Stomach (tissue), 9 donors: ENCODE data around the gene PDIK1L. TPM values are rescaled to one million over a fixed set of nuclear protein-coding genes. Genes with fewer than 3 reads are reported as not detected.

ENCODE experiments used
- DNase-seq, 2 donors: peaks; one replicate each; pipeline versions ENCODE4 v3.0.0 to v3.0.0-alpha.2; 2013 to 2019
- H3K27ac ChIP-seq, 5 donors: fragments of 200-600 bp in 4 of 5; sonication (generic) in 4 of 5; one replicate each; pipeline ENCODE4 v1.5.1; 2013 to 2019; ENCODE audit warnings: mild to moderate bottlenecking in 1 of 5, moderate library complexity in 1 of 5
- H3K27me3 ChIP-seq, 3 donors: fragments of 200-600 bp; sonication (generic); one replicate each; pipeline ENCODE4 v1.5.1; 2017 to 2019; ENCODE audit warnings: mixed run types in 1 of 3
- H3K36me3 ChIP-seq, 4 donors: fragments of 200-600 bp; sonication (generic); 1 replicate in 3 of 4; 2 replicates in 1 of 4; pipeline ENCODE4 v1.5.1; 2016 to 2019
- H3K4me1 ChIP-seq, 4 donors: fragments of 200-600 bp; sonication (generic); one replicate each; pipeline ENCODE4 v1.5.1; 2016 to 2019
- H3K4me3 ChIP-seq, 4 donors: fragments of 200-600 bp; sonication (generic) in 3 of 4; one replicate each; pipeline ENCODE4 v1.5.1; 2016 to 2019; ENCODE audit warnings: mild to moderate bottlenecking in 1 of 4
- H3K9me3 ChIP-seq, 4 donors: fragments of 200-600 bp; sonication (generic); one replicate each; pipeline ENCODE4 v1.5.1; 2016 to 2019
- EP300 ChIP-seq: sonication (generic); formaldehyde crosslinking; IDR thresholded peaks from one replicate; pipeline ENCODE4 v1.6.1; 2017; ENCODE audit warnings: antibody characterized with exemption
- POLR2A ChIP-seq, 4 donors: fragments of 450-650 bp; IDR thresholded peaks; one replicate each; pipeline ENCODE4 v1.6.1; 2016; ENCODE audit warnings: antibody characterized with exemption in 4 of 4, control low read depth in 2 of 4, mild to moderate bottlenecking in 1 of 4, moderate library complexity in 1 of 4
- POLR2AphosphoS5 ChIP-seq, 3 donors: sonication (generic); formaldehyde crosslinking; IDR thresholded peaks; one replicate each; pipeline ENCODE4 v1.6.1; 2016; ENCODE audit warnings: antibody characterized with exemption in 3 of 3
- WGBS, 5 donors: extraction: QIAGEN DNeasy Blood & Tissue Kit in 3 of 5; methylation state at CpG; one replicate each; pipeline versions ENCODE4 v1.1.5 to v1.1.7; 2013 to 2018; 5-methylcytosine and 5-hydroxymethylcytosine counted together
- intact Hi-C: fragments of 100-400 bp; cut with DNase I; formaldehyde crosslinking; loops from one replicate; pipeline ENCODE4 v1.15.1; 2023; ENCODE audit warnings: low total_unique reads
- polyA plus RNA-seq, 3 donors: library from polyadenylated mRNA; stranded (reverse); fragments of 200-250 nt; gene quantifications; one replicate each; pipeline ENCODE4 v1.2.3, GENCODE V29; 2013
- total RNA-seq, 5 donors: library from RNA; depleted of rRNA; stranded (reverse); fragments of >200 nt; gene quantifications; one replicate each; pipeline versions ENCODE4 v1.1.0 to v1.2.3, GENCODE V29; 2014 to 2016
- TF ChIP-seq, protein P1 (sequence below), 7 experiments: fragments of 450-650 bp in 4 of 7; fragments of 200-600 bp in 3 of 7; sonication (generic) in 3 of 7; IDR thresholded peaks; one replicate each; pipeline ENCODE4 v1.5.1; 2016 to 2019; ENCODE audit warnings: antibody characterized with exemption in 7 of 7, control low read depth in 2 of 7, mild to moderate bottlenecking in 1 of 7
- donor health status: healthy with polysubstance abuse.
- donor health status: Bipolar disorder and iron deficiency.
- donor health status: healthy.

PDIK1L gene
- total and polyA plus RNA-seq, 8 donors: 1.8 to 33.8 (median 3.7) TPM

DNA sequence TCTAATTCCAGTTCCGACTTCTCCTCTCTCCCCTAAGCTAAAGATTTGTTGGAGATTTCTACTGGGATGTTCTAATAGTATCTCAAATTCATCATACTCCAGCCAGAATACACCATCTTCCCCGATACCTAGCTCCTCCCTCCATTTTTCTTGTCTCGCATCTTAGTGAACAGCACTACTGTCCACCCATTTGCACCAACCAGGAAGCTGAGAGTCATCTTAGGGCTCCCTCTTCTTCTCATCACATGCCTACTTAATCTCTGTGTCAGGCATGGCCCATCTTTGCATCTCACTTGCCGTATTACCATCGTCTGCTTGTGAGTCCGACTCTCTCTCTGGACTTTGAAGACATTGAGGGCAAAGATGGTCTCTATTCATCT, 40.7 kb upstream of the PDIK1L start:
- Histone ChIP-seq H3K27me3 (peaks cover 0 to 34% (median 10%) of the 10 kb centered on the region in 3 donors), H3K9me3 (no peaks in the 10 kb centered on the region), H3K27ac (no peak overlapping the region), H3K4me1 (peaks cover 7 to 29% (median 19%) of the 10 kb centered on the region in 4 donors), H3K36me3 (no peaks in the 10 kb centered on the region), H3K4me3 (no peak overlapping the region)
- 89 to 97% (median 93%) methylated on average over 6 of the region's 6 CpGs for WGBS, 5 donors
- intact Hi-C loops: no loop called here
- DNase-seq: no peak
- TF ChIP-seq POLR2AphosphoS5 (IDR thresholded peaks at IDR 0.05) (no peak), EP300 (no peak), POLR2A (IDR thresholded peaks at IDR 0.05) (no peak)
- TF ChIP-seq, protein P1, sequence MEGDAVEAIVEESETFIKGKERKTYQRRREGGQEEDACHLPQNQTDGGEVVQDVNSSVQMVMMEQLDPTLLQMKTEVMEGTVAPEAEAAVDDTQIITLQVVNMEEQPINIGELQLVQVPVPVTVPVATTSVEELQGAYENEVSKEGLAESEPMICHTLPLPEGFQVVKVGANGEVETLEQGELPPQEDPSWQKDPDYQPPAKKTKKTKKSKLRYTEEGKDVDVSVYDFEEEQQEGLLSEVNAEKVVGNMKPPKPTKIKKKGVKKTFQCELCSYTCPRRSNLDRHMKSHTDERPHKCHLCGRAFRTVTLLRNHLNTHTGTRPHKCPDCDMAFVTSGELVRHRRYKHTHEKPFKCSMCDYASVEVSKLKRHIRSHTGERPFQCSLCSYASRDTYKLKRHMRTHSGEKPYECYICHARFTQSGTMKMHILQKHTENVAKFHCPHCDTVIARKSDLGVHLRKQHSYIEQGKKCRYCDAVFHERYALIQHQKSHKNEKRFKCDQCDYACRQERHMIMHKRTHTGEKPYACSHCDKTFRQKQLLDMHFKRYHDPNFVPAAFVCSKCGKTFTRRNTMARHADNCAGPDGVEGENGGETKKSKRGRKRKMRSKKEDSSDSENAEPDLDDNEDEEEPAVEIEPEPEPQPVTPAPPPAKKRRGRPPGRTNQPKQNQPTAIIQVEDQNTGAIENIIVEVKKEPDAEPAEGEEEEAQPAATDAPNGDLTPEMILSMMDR (IDR thresholded peaks at IDR 0.05): no peak

GRCh38 chr1:26072305-26072704, 39.3 kb upstream of the PDIK1L start:
- intact Hi-C loops: no loop called here
- TF ChIP-seq, protein P1 (IDR thresholded peaks at IDR 0.05): no peak
- no peak for TF ChIP-seq POLR2A (IDR thresholded peaks at IDR 0.05)
- TF ChIP-seq POLR2AphosphoS5 (IDR thresholded peaks at IDR 0.05): no peak
- no peak for TF ChIP-seq EP300
- 18 to 38% (median 34%) methylated on average over 6 of the region's 6 CpGs for WGBS, 5 donors
- Histone ChIP-seq H3K36me3 (no peaks in the 10 kb centered on the region), H3K4me3 (no peak overlapping the region), H3K27me3 (peaks cover 0 to 29% (median 10%) of the 10 kb centered on the region in 3 donors), H3K4me1 (peaks cover 3 to 23% (median 14%) of the 10 kb centered on the region in 4 donors), H3K9me3 (no peaks in the 10 kb centered on the region), H3K27ac (no peak overlapping the region)
- peak in 1 of 2 donors; percentile 70 for DNase-seq

DNA sequence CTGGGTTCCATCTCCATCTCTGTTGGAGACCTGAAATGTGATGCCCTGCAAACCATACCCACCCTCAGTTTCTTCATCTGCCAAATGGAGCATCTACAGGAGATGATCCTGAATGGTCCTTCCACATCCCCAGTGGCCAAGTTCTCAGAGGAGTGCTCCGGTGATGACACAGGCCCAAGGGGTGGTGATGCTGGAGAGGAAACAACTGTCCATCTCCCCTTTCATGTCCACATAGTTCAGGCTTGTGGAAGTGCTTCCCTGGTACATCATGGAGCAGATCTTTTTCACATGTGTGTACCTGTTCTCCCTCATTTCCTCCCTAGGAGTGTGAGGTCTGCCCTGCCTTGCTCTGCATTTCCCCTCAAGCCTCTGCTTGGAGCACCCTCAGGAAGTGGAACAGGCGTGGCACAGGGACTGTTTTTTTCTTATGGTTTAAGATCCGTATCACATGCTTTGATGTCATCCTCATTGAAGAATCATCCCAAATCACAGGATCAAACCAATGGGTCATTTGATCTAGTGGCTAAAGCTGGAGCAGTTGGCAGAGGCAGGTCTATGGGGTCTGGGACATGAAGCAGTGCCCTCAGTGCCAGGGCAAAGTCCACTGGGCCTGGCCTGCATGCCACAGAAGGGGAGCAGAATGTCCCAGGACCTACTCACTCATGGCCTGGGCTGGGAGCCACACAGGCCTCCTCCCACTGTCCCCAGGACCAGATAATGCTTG, 36.0 kb upstream of the PDIK1L start:
- intact Hi-C loops: no loop called here
- DNase-seq: peak in 1 of 2 donors; percentile 42
- WGBS, 5 donors: 57 to 78% (median 62%) methylated on average over 2 to 3 of the region's 3 CpGs
- Histone ChIP-seq H3K4me3 (no peak overlapping the region), H3K27me3 (peaks cover 0 to 12% (median 10%) of the 10 kb centered on the region in 3 donors), H3K9me3 (no peaks in the 10 kb centered on the region), H3K36me3 (no peaks in the 10 kb centered on the region), H3K4me1 (peaks cover 0 to 34% (median 18%) of the 10 kb centered on the region in 4 donors), H3K27ac (peak overlapping the region in 1 of 5 donors; percentile 9)
- TF ChIP-seq EP300 (no peak), POLR2A (IDR thresholded peaks at IDR 0.05) (no peak), POLR2AphosphoS5 (IDR thresholded peaks at IDR 0.05) (no peak)
- TF ChIP-seq, protein P1 (IDR thresholded peaks at IDR 0.05): no peak

- intact Hi-C loops: no loop called here
- no peak overlapping the region for H3K4me3 ChIP-seq
- H3K27ac ChIP-seq: no peak overlapping the region
- DNase-seq: no peak
- H3K9me3 ChIP-seq: no peaks in the 10 kb centered on the region
- H3K4me1 ChIP-seq: peaks cover 0 to 29% (median 13%) of the 10 kb centered on the region in 4 donors
- TF ChIP-seq, protein P1 (IDR thresholded peaks at IDR 0.05): no peak
- TF ChIP-seq POLR2A (IDR thresholded peaks at IDR 0.05) (no peak), POLR2AphosphoS5 (IDR thresholded peaks at IDR 0.05) (no peak), EP300 (no peak)
- H3K27me3 ChIP-seq: peaks cover 0 to 12% (median 10%) of the 10 kb centered on the region in 3 donors
- H3K36me3 ChIP-seq: no peaks in the 10 kb centered on the region
- 96 to 100% (median 100%) methylated on average over 1 of the region's 1 CpG for WGBS, 5 donors
Observed at GRCh38 chr1:26077524-26077923, 34.1 kb upstream of the PDIK1L start.
